GM18517 (cell line): ENCODE measurements around the gene SORCS3.

Experiments
- ATAC-seq: cut with Tn5 transposase; IDR thresholded peaks from one replicate; pipeline ENCODE4 v1.9.1; 2021; ENCODE audit warnings: mild to moderate bottlenecking, moderate library complexity; ENCODE audit not compliant: unreplicated experiment

The SORCS3 gene

DNA sequence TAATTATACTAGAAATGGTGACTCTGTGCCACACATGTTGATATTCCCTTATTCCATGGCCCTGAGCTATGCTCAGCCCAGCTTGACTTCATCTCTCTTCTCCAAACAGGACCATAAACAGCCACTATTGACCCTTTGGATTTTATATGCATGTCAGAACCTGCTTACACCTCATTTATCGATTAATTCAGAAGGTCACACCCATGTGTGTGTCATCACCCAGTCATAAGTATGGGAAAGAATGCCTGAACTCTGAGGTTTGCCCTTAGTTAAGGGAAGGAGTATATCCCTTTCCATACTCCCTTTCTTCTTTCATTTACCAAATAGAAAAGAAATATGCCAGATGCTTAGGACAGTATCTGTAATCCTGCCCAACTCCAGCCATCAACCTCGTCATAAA lies 602.3 kb downstream of the SORCS3 start:
- ATAC-seq: no peak

- ATAC-seq: no peak
Measured at GRCh38 chr10:105243825-105244224, 602.7 kb downstream of the SORCS3 start.

DNA sequence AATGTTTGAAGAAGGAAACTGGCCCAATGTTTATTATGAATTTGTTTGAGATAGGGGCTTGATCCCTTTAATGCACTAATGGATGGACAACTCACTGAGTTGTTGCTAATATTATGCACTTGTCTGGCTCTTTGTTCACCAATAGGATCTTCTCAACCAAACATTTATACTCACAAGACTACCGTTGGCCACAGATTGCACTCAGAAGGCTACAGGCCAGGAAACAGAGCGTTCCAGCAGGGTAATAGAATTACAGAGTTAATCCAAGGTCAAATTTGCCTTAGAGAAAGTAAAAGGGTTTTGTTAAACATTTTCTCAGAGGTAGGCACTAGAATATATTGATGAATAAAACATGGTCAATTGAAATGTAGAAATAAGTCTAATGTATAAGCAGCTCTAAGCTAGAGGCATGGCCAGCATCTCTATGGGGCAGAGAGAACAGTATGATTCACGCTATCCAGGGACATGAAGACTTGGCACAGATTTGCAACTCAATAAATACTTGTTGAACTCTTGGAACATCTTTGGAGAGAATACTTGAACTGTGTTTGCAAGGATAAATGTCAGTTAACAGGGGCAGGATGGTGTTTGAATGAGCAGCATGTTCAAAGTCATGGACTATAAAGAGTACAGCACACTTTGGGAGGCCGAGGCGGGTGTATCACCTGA lies 606.9 kb downstream of the SORCS3 start:
- no peak for ATAC-seq

DNA sequence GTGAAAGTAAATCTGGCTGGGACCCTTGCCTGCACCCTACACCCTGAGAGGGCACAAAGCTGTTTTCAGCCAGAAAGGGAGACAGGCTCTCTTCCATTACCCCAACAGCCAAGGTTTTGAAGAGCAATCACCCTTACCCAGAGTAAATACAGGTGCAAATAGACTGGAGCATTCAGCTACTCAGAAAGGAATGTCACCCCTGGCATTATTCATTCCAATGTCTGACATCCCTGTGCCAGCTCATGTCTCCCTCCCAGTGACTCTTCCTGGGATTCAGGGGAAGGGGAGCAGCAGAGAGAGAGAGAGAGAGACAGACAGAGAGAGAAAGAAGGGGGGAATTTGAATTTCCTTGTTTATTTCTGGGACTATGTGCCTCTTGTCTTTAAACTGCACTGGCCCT lies 611.8 kb downstream of the SORCS3 start:
- no peak for ATAC-seq

- ATAC-seq: no peak
Measured at GRCh38 chr10:105253515-105254212, 612.6 kb downstream of the SORCS3 start.

GRCh38 chr10:105258036-105258673 lies 617.1 kb downstream of the SORCS3 start:
- ATAC-seq: no peak

- no peak for ATAC-seq
Measured at GRCh38 chr10:105258674-105259065, 617.6 kb downstream of the SORCS3 start.

- no peak for ATAC-seq
Measured at GRCh38 chr10:105259201-105259600, 618.1 kb downstream of the SORCS3 start.

GRCh38 chr10:105262666-105263065 lies 621.6 kb downstream of the SORCS3 start:
- no peak for ATAC-seq

- no peak for ATAC-seq
Measured at GRCh38 chr10:105266966-105267539, 626.0 kb downstream of the SORCS3 start.

GRCh38 chr10:105268961-105269360 lies 627.9 kb downstream of the SORCS3 start:
- no peak for ATAC-seq

- ATAC-seq: no peak
Measured at GRCh38 chr10:105269689-105270088, 628.6 kb downstream of the SORCS3 start.

DNA sequence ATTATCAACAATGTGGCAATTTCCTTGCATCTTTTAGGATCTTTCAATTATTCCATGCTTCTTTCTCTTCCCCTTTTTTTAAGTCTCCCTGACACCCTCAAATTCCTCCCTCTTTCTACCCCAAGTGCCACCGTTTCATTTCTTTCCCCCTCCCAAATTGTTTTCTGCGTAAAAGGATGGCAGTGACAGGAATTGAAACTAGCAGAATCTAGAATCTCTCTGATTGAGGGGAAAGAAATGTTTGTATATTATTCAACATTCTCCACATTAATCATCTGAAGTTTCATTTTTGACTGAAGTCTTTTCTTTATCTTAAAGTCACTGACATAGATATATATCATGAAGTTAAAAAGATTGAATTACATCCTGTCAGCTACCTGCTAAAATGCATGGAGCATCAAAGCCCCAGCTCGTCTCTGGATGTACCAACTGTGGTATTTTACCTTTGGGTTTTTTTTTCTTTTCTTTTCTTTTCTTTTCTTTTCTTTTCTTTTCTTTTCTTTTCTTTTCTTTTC lies 633.5 kb downstream of the SORCS3 start:
- ATAC-seq: no peak

GRCh38 chr10:105278439-105278838 lies 637.3 kb downstream of the SORCS3 start:
- no peak for ATAC-seq

- ATAC-seq: no peak
Measured at GRCh38 chr10:105279101-105279500, 638.0 kb downstream of the SORCS3 start.

DNA sequence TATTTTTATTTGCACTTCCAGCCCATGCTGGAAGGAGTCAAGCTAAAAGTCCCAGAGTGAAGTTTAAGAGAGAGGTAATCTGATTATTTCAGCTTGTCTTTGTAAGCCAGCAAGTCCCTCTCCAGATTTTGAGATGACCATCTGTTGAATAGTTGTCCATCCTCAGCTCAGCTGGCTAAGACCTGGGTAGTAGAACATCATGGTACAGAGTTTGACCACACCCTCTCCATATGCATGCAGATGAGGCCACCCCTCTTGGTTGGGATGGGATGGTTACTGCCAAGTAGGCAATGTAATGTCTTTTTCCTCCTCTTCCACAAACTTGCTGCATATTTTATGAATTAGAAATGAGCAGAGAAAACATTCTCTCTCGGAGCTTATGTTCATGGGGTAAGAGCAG lies 639.8 kb downstream of the SORCS3 start:
- ATAC-seq: no peak

- no peak for ATAC-seq
Measured at GRCh38 chr10:105284476-105285215, 643.6 kb downstream of the SORCS3 start.

GRCh38 chr10:105288026-105288425 lies 646.9 kb downstream of the SORCS3 start:
- ATAC-seq: no peak

- no peak for ATAC-seq
Measured at GRCh38 chr10:105288613-105289012, 647.5 kb downstream of the SORCS3 start.

DNA sequence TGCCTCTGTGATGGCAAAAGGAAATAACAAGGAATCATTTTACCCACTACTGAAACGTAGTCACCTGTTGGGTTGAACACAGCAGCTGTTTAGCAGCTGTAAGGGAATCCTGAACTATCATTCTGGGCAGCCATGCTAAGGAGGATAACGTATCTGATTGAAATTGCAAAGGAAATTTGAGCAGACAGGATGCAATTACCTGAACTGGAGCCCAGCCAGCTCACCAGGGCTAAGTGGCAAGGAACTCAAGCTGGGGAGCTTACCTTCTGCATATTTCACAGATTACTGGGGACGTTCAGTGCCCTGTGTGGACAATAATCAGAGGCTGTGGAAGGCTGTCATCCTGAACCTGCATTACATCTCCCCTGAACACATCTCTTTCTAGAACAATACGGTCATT lies 650.5 kb downstream of the SORCS3 start:
- ATAC-seq: no peak

DNA sequence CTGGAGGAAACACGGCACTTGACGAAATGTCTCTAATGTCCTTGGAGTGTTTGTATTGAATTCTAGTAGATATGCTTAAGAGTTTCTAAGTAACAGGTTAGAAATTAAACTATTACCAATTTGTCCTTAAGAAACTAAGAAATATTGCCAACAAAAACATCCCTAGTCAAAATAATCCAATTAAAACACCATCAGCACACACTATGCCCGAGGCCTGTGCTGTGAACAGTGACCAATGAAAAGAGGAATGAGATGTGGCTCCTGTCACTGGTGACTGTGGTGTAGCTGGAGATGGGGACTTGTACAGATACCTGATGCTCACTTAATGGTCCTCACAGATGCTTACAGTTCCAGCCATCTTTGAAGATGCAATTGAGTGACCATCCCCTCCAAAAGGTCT lies 651.1 kb downstream of the SORCS3 start:
- ATAC-seq: no peak
